Measurements from ENCODE around the gene CCDC197.

CCDC197 gene

GRCh38 chr14:94001501-94002396, 4.6 kb downstream of the CCDC197 start:
- peak; percentile 52 for DNase-seq

GRCh38 chr14:94003397-94003796, 6.3 kb downstream of the CCDC197 start:
- DNase-seq, result no peak

GRCh38 chr14:94004015-94004414, 6.9 kb downstream of the CCDC197 start:
- DNase-seq, result no peak

- no peak for DNase-seq
Measured at GRCh38 chr14:94005324-94006073, 8.4 kb downstream of the CCDC197 start.

GRCh38 chr14:94008234-94008633, 11.1 kb downstream of the CCDC197 start:
- no peak for DNase-seq

- DNase-seq, result no peak
Measured at GRCh38 chr14:94009767-94010166, 12.7 kb downstream of the CCDC197 start.

GRCh38 chr14:94010625-94011024, 13.5 kb downstream of the CCDC197 start:
- no peak for DNase-seq

GRCh38 chr14:94011795-94012194, 14.7 kb downstream of the CCDC197 start:
- DNase-seq, result no peak

GRCh38 chr14:94014382-94014781, 17.3 kb downstream of the CCDC197 start:
- DNase-seq, result no peak

GRCh38 chr14:94015223-94015622, 18.1 kb downstream of the CCDC197 start:
- DNase-seq, result no peak

GRCh38 chr14:94016446-94016976, 19.4 kb downstream of the CCDC197 start:
- DNase-seq, result no peak

- DNase-seq, result no peak
Measured at GRCh38 chr14:94018308-94018707, 21.2 kb downstream of the CCDC197 start.

GRCh38 chr14:94019329-94019728, 22.2 kb downstream of the CCDC197 start:
- no peak for DNase-seq

GRCh38 chr14:94020267-94020666, 23.2 kb downstream of the CCDC197 start:
- DNase-seq, result no peak

GRCh38 chr14:94021001-94021400, 23.9 kb downstream of the CCDC197 start:
- DNase-seq, result no peak

GRCh38 chr14:94021416-94022157, 24.5 kb downstream of the CCDC197 start:
- DNase-seq, result no peak

- DNase-seq, result no peak
Measured at GRCh38 chr14:94022532-94023411, 25.7 kb downstream of the CCDC197 start.

GRCh38 chr14:94024549-94024948, 27.4 kb downstream of the CCDC197 start:
- DNase-seq, result no peak

GRCh38 chr14:94025720-94026119, 28.6 kb downstream of the CCDC197 start:
- no peak for DNase-seq

- peak; percentile 96 for DNase-seq
Measured at GRCh38 chr14:94026173-94026888, 29.2 kb downstream of the CCDC197 start, which contains the start of gene OTUB2. TSS of gene OTUB2 (plus strand) at chr14:94026340. CDS start at chr14:94026538, 198 bp downstream.

- DNase-seq, result no peak
Measured at GRCh38 chr14:94026889-94027469, 29.9 kb downstream of the CCDC197 start.

Measured in NCI-H748 treated with DMSO at 0.1 percent for 48 hours (cell line).